Measurements from ENCODE around the gene DLX3. TPM values are rescaled to one million over a fixed set of nuclear protein-coding genes. Genes with fewer than 3 reads are reported as not detected.

DLX3 gene
- total RNA-seq, 2 experiments from 2014 or later: not detected

DNA sequence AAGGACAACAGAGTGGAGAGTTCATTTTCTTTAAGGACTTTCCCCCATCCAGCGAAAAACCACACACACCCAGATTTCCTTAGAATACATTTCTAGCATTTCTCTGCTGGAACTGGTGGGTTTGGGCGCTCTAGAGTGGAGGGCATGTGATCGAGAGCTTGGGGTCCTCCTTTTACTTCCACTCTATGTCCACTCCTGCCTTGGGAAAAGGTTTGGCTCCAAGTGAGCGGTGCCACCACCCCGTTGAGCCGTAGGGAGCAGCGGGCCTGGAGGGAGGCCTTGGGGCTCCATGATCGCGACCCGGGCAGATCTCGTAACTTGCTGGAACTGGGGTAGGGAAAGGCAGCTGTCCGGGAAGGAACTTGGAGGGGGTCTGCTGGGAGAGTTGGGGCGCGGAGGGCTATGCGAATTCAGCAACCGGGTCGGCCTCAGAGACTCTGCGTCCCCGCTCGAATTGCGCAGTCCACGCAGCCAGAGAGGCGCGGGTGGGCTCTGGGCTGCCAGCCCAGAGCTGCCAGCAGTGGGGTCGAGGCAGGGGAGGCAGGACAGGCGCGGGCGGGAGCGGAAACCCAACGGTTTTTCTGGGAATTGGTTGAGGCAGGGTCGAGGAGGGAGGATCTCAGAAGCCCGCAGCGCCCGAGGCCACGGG, 23.7 kb downstream of the DLX3 start:
- Histone ChIP-seq H3K4me2 (ENCODE audit: low read length) (no peak overlapping the region), H3K4me1 (ENCODE audit: insufficient read depth, low read length, poor library complexity, severe bottlenecking) (peaks cover 9% of the 10 kb centered on the region), H2AFZ (ENCODE audit: low read length) (no peak overlapping the region), H3K79me2 (ENCODE audit: insufficient read depth, low read depth, low read length) (no peaks in the 10 kb centered on the region), H4K20me1 (ENCODE audit: insufficient read depth, low read length) (no peaks in the 10 kb centered on the region), H3K27ac (ENCODE audit: low read depth, low read length, poor library complexity, severe bottlenecking) (no peak overlapping the region), H3K9me2 (ENCODE audit: insufficient read depth, low read length) (no peaks in the 10 kb centered on the region), H3K9me3 (ENCODE audit: low read length) (no peaks in the 10 kb centered on the region), H3K4me3 (ENCODE audit: low read depth, low read length, poor library complexity, severe bottlenecking) (no peak overlapping the region), H3K36me3 (ENCODE audit: insufficient read depth, low read length) (no peaks in the 10 kb centered on the region)
- ChIA-PET CTCF (ENCODE audit: unreplicated experiment) (interaction anchor here (0.5 kb wide), 1 partner anchor 27 kb away, joined by 3 read pairs; no protein-coding TSS in a partner anchor), POLR2A (no interaction called here)
- no peak for DNase-seq (ENCODE audit: low spot score)
- BruUV-seq (replicated peaks): no TSS peak
- TF ChIP-seq EZH2phosphoT487 (IDR thresholded peaks at IDR 0.05; ENCODE audit: borderline replicate concordance, low read depth, low read length): no peak
- TF ChIP-seq, protein P1, sequence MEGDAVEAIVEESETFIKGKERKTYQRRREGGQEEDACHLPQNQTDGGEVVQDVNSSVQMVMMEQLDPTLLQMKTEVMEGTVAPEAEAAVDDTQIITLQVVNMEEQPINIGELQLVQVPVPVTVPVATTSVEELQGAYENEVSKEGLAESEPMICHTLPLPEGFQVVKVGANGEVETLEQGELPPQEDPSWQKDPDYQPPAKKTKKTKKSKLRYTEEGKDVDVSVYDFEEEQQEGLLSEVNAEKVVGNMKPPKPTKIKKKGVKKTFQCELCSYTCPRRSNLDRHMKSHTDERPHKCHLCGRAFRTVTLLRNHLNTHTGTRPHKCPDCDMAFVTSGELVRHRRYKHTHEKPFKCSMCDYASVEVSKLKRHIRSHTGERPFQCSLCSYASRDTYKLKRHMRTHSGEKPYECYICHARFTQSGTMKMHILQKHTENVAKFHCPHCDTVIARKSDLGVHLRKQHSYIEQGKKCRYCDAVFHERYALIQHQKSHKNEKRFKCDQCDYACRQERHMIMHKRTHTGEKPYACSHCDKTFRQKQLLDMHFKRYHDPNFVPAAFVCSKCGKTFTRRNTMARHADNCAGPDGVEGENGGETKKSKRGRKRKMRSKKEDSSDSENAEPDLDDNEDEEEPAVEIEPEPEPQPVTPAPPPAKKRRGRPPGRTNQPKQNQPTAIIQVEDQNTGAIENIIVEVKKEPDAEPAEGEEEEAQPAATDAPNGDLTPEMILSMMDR (conservative IDR thresholded peaks at IDR 0.05; ENCODE audit: low read length): no peak
- intact Hi-C loops (cut with micrococcal nuclease; ENCODE audit: unreplicated experiment): no loop called here

DNA sequence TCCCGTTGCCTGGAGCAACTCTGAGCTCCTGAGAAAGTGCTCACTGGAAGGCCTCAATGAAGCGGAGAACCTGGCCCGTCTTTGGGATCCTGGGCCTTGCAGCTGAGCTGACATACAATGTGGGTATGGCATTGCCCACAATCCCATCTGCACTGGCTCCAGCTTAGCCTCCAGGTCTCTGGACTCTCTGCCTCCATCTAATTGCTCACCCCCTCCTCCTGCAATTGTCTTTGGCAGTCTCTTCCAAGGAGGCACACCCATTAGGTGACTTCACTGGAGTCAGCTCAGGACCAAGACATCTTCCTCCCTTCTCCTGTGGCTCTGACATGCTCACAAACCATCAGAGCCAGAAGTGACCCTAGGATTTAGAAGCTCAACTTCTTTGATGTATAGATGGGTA, 24.5 kb downstream of the DLX3 start:
- H3K9me2 ChIP-seq (ENCODE audit: insufficient read depth, low read length): no peaks in the 10 kb centered on the region
- H2AFZ ChIP-seq (ENCODE audit: low read length): no peak overlapping the region
- BruUV-seq (replicated peaks): no TSS peak
- H4K20me1 ChIP-seq (ENCODE audit: insufficient read depth, low read length): no peaks in the 10 kb centered on the region
- H3K4me2 ChIP-seq (ENCODE audit: low read length): no peak overlapping the region
- no peak for TF ChIP-seq EZH2phosphoT487 (IDR thresholded peaks at IDR 0.05; ENCODE audit: borderline replicate concordance, low read depth, low read length)
- TF ChIP-seq, protein P1 (conservative IDR thresholded peaks at IDR 0.05; ENCODE audit: low read length): no peak
- H3K4me3 ChIP-seq (ENCODE audit: low read depth, low read length, poor library complexity, severe bottlenecking): no peak overlapping the region
- CTCF ChIA-PET (ENCODE audit: unreplicated experiment): no interaction called here
- H3K36me3 ChIP-seq (ENCODE audit: insufficient read depth, low read length): no peaks in the 10 kb centered on the region
- intact Hi-C loops (cut with micrococcal nuclease; ENCODE audit: unreplicated experiment): no loop called here
- peaks cover 9% of the 10 kb centered on the region for H3K4me1 ChIP-seq (ENCODE audit: insufficient read depth, low read length, poor library complexity, severe bottlenecking)
- no peak overlapping the region for H3K27ac ChIP-seq (ENCODE audit: low read depth, low read length, poor library complexity, severe bottlenecking)
- DNase-seq (ENCODE audit: low spot score): no peak
- POLR2A ChIA-PET: no interaction called here
- H3K79me2 ChIP-seq (ENCODE audit: insufficient read depth, low read depth, low read length): no peaks in the 10 kb centered on the region
- H3K9me3 ChIP-seq (ENCODE audit: low read length): no peaks in the 10 kb centered on the region

- Histone ChIP-seq H3K27ac (ENCODE audit: low read depth, low read length, poor library complexity, severe bottlenecking) (no peak overlapping the region), H3K9me2 (ENCODE audit: insufficient read depth, low read length) (no peaks in the 10 kb centered on the region), H3K36me3 (ENCODE audit: insufficient read depth, low read length) (no peaks in the 10 kb centered on the region), H3K4me2 (ENCODE audit: low read length) (peak overlapping the region; percentile 77), H4K20me1 (ENCODE audit: insufficient read depth, low read length) (no peaks in the 10 kb centered on the region), H3K9me3 (ENCODE audit: low read length) (no peaks in the 10 kb centered on the region), H3K4me1 (ENCODE audit: insufficient read depth, low read length, poor library complexity, severe bottlenecking) (peaks cover 9% of the 10 kb centered on the region), H2AFZ (ENCODE audit: low read length) (no peak overlapping the region), H3K79me2 (ENCODE audit: insufficient read depth, low read depth, low read length) (no peaks in the 10 kb centered on the region), H3K4me3 (ENCODE audit: low read depth, low read length, poor library complexity, severe bottlenecking) (no peak overlapping the region)
- ChIA-PET POLR2A (no interaction called here), CTCF (ENCODE audit: unreplicated experiment) (no interaction called here)
- no peak for TF ChIP-seq EZH2phosphoT487 (IDR thresholded peaks at IDR 0.05; ENCODE audit: borderline replicate concordance, low read depth, low read length)
- TF ChIP-seq, protein P1 (conservative IDR thresholded peaks at IDR 0.05; ENCODE audit: low read length): no peak
- no TSS peak for BruUV-seq (replicated peaks)
- intact Hi-C loops (cut with micrococcal nuclease; ENCODE audit: unreplicated experiment): no loop called here
- no peak for DNase-seq (ENCODE audit: low spot score)
Measured at GRCh38 chr17:49969795-49970389, 25.1 kb downstream of the DLX3 start.
